ENCODE results near the gene TBCB. TPM values are rescaled to one million over a fixed set of nuclear protein-coding genes. Genes with fewer than 3 reads are reported as not detected.

TBCB gene
- polyA plus RNA-seq, 1 of the 3 experiments (the other 2 are of a cell fraction) = 712 TPM

DNA sequence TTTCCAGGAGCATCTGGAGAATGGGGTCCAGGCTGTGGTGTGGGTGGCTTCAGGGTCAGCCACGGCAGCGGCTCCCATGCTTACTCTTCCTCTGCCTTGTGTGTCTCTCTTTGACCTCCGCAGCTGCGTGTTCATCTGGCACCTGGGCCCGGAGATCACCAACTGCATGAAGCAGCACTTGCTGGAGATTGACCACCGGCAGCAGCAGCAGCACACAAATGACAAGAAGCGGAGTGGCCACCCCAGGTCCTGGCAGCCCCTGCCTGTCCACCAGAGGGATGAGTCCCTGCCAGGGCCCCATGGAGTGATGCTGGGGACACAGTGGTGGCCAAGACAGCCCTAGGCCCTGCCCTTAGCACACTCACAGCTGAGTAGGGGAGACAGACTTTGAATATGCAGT, 22.7 kb upstream of the TBCB start:
- no peak overlapping the region for H3K4me3 ChIP-seq (ENCODE audit: low read depth in 2 of 2, low read length in 1 of 2)
- no peaks in the 10 kb centered on the region for H3K27me3 ChIP-seq (ENCODE audit: insufficient read depth)
- WGBS (ENCODE audit: low lambda C conversion rate) = 94% methylated on average over 5 of the region's 7 CpGs
- peaks cover 0 to 5% of the 10 kb centered on the region in 2 experiments for H3K36me3 ChIP-seq (replicated peaks in 1 of 2; ENCODE audit: control insufficient read depth in 1 of 2, insufficient read depth in 2 of 2, low read length in 1 of 2)
- no peaks in the 10 kb centered on the region for H3F3A ChIP-seq (replicated peaks; ENCODE audit: insufficient read depth)
- H2AFZ ChIP-seq (ENCODE audit: low read depth) = no peak overlapping the region
- no peak for TF ChIP-seq YY1 (IDR thresholded peaks at IDR 0.05; ENCODE audit: low read depth)
- TF ChIP-seq NRF1 (IDR thresholded peaks at IDR 0.05; ENCODE audit: low read depth, low read length) = no peak
- TF ChIP-seq RCOR1 (IDR thresholded peaks at IDR 0.05; ENCODE audit: low read length) = no peak
- TF ChIP-seq GABPA (IDR thresholded peaks at IDR 0.05; ENCODE audit: low read depth) = no peak
- TF ChIP-seq, protein P1, sequence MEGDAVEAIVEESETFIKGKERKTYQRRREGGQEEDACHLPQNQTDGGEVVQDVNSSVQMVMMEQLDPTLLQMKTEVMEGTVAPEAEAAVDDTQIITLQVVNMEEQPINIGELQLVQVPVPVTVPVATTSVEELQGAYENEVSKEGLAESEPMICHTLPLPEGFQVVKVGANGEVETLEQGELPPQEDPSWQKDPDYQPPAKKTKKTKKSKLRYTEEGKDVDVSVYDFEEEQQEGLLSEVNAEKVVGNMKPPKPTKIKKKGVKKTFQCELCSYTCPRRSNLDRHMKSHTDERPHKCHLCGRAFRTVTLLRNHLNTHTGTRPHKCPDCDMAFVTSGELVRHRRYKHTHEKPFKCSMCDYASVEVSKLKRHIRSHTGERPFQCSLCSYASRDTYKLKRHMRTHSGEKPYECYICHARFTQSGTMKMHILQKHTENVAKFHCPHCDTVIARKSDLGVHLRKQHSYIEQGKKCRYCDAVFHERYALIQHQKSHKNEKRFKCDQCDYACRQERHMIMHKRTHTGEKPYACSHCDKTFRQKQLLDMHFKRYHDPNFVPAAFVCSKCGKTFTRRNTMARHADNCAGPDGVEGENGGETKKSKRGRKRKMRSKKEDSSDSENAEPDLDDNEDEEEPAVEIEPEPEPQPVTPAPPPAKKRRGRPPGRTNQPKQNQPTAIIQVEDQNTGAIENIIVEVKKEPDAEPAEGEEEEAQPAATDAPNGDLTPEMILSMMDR (IDR thresholded peaks at IDR 0.05) = no peak
- TF ChIP-seq USF2 (IDR thresholded peaks at IDR 0.05; ENCODE audit: borderline replicate concordance, low read depth, low read length) = no peak
- no peak for TF ChIP-seq POLR2AphosphoS5 (IDR thresholded peaks at IDR 0.05; ENCODE audit: low read depth, low read length)
- no peak for TF ChIP-seq EZH2phosphoT487 (IDR thresholded peaks at IDR 0.05; ENCODE audit: borderline replicate concordance, low read depth)
- H3K79me2 ChIP-seq (ENCODE audit: insufficient read depth) = no peaks in the 10 kb centered on the region
- H3K9me2 ChIP-seq = no peaks in the 10 kb centered on the region
- H3K27ac ChIP-seq (ENCODE audit: low read depth in 2 of 2, low read length in 1 of 2) = no peak overlapping the region
- no peak overlapping the region for H3K9ac ChIP-seq
- H4K20me1 ChIP-seq (ENCODE audit: insufficient read depth) = no peaks in the 10 kb centered on the region
- DNase-seq = no peak
- ChIA-PET CTCF (no interaction called here), POLR2A (no interaction called here)
- no peaks in the 10 kb centered on the region for H3K4me1 ChIP-seq (ENCODE audit: control insufficient read depth in 1 of 2, insufficient read depth in 2 of 2, low read depth in 1 of 2, low read length in 1 of 2)
- H3K4me2 ChIP-seq = no peak overlapping the region
- H3K9me3 ChIP-seq = no peaks in the 10 kb centered on the region

DNA sequence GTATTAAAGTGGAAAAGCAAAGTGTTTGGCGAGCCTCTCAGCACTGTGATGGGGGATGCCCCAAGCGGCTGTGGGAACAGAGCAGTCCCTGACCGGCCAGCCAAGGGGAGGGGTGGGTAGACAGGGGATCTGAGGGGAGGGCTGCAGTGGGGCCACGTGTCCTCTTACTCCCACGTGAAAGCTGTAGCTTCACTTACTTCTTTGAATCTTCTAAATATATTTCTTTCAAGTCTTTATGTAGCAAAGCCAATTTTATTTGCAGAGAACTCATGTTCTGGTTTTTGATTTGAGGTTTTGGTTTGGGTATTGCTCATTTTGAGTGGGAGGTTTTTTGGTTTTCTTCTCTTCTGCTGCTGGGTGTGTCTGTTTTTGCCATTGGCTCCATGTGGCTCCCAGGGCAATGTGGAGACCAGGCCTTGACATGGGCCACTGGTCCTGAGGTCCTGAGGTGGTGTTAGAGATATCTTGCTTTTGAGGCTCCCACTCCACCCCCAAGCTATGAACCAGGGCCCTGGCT, 22.1 kb upstream of the TBCB start:
- no peaks in the 10 kb centered on the region for H3K9me2 ChIP-seq
- peaks cover 0 to 5% of the 10 kb centered on the region in 2 experiments for H3K36me3 ChIP-seq (replicated peaks in 1 of 2; ENCODE audit: control insufficient read depth in 1 of 2, insufficient read depth in 2 of 2, low read length in 1 of 2)
- no peaks in the 10 kb centered on the region for H4K20me1 ChIP-seq (ENCODE audit: insufficient read depth)
- no peaks in the 10 kb centered on the region for H3F3A ChIP-seq (replicated peaks; ENCODE audit: insufficient read depth)
- no peaks in the 10 kb centered on the region for H3K79me2 ChIP-seq (ENCODE audit: insufficient read depth)
- TF ChIP-seq IRF3 (IDR thresholded peaks at IDR 0.05; ENCODE audit: low read depth, low read length) = no peak
- no peak for TF ChIP-seq RFX5 (IDR thresholded peaks at IDR 0.05; ENCODE audit: low read length)
- TF ChIP-seq, protein P1 (IDR thresholded peaks at IDR 0.05) = no peak
- no peak for TF ChIP-seq MXI1 (IDR thresholded peaks at IDR 0.05; ENCODE audit: low read depth, low read length)
- no peak for TF ChIP-seq NRF1 (IDR thresholded peaks at IDR 0.05; ENCODE audit: low read depth, low read length)
- no peak for TF ChIP-seq RXRA (IDR thresholded peaks at IDR 0.05; ENCODE audit: borderline replicate concordance, low read depth)
- no peak for TF ChIP-seq ZBTB33 (IDR thresholded peaks at IDR 0.05; ENCODE audit: borderline replicate concordance, low read depth)
- TF ChIP-seq TCF12 (IDR thresholded peaks at IDR 0.05) = no peak
- TF ChIP-seq EP300 (IDR thresholded peaks at IDR 0.05; ENCODE audit: borderline replicate concordance in 1 of 2, low read depth in 1 of 2, low read length in 1 of 2) = no peak
- no peak for TF ChIP-seq CHD2 (IDR thresholded peaks at IDR 0.05; ENCODE audit: low read length, partially characterized antibody)
- TF ChIP-seq EZH2phosphoT487 (IDR thresholded peaks at IDR 0.05; ENCODE audit: borderline replicate concordance, low read depth) = no peak
- no peak for TF ChIP-seq TEAD4 (IDR thresholded peaks at IDR 0.05; ENCODE audit: borderline replicate concordance, insufficient read depth)
- CTCF ChIA-PET = no interaction called here
- H3K4me3 ChIP-seq (ENCODE audit: low read depth in 2 of 2, low read length in 1 of 2) = no peak overlapping the region
- H3K27me3 ChIP-seq (ENCODE audit: insufficient read depth) = no peaks in the 10 kb centered on the region
- H3K27ac ChIP-seq (ENCODE audit: low read depth in 2 of 2, low read length in 1 of 2) = no peak overlapping the region
- H3K9ac ChIP-seq = no peak overlapping the region
- H3K4me1 ChIP-seq (ENCODE audit: control insufficient read depth in 1 of 2, insufficient read depth in 2 of 2, low read depth in 1 of 2, low read length in 1 of 2) = no peaks in the 10 kb centered on the region
- H3K9me3 ChIP-seq = no peaks in the 10 kb centered on the region
- H3K4me2 ChIP-seq = no peak overlapping the region
- POLR2A ChIA-PET = no interaction called here
- DNase-seq = no peak
- 93% methylated on average over 5 of the region's 5 CpGs for WGBS (ENCODE audit: low lambda C conversion rate)
- H2AFZ ChIP-seq (ENCODE audit: low read depth) = no peak overlapping the region
